Measurements from ENCODE around the gene PCNX3. TPM values are rescaled to one million over a fixed set of nuclear protein-coding genes. Genes with fewer than 3 reads are reported as not detected.

PCNX3 gene
- total RNA-seq, 3 donors from 2014 or later: 42.5 to 53.4 (median 47.5) TPM

GRCh38 chr11:65621460-65621859 lies 5.9 kb downstream of the PCNX3 start:
- DNase-seq (no peak), ATAC-seq (no peak)
- Histone ChIP-seq H3K4me1 (ENCODE audit: low read depth) (peaks cover 12% of the 10 kb centered on the region), H3K4me3 (no peak overlapping the region), H3K9me3 (no peaks in the 10 kb centered on the region), H3K36me3 (ENCODE audit: low read depth) (no peaks in the 10 kb centered on the region)
- intact Hi-C loops (cut with DNase I, micrococcal nuclease): no loop called here
- no peak for TF ChIP-seq CTCF (IDR thresholded peaks at IDR 0.05)

DNA sequence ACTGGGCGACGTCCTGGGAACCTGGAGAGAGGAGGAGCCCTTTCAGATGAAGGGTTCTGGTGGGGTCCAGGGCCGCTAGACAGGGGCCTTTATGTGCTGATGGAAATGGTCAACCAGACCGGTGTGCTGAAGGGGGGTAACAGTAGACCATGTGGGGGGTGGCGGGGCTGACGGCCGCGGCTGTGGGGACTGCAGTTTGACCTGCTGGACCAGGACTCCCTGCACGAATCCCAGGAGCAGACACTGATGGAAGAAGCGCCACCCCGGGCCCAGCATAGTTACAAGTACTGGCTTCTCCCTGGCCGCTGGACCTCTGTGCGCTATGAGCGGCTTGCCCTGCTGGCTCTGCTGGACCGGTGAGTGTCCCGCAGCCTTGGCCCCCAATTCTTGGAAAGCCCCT lies 6.4 kb downstream of the PCNX3 start:
- Histone ChIP-seq H3K9me3 (no peaks in the 10 kb centered on the region), H3K4me3 (no peak overlapping the region), H3K36me3 (ENCODE audit: low read depth) (no peaks in the 10 kb centered on the region), H3K4me1 (ENCODE audit: low read depth) (peaks cover 7% of the 10 kb centered on the region)
- no peak for TF ChIP-seq CTCF (IDR thresholded peaks at IDR 0.05)
- intact Hi-C loops (cut with DNase I, micrococcal nuclease): no loop called here
- ATAC-seq: no peak
- no peak for DNase-seq

DNA sequence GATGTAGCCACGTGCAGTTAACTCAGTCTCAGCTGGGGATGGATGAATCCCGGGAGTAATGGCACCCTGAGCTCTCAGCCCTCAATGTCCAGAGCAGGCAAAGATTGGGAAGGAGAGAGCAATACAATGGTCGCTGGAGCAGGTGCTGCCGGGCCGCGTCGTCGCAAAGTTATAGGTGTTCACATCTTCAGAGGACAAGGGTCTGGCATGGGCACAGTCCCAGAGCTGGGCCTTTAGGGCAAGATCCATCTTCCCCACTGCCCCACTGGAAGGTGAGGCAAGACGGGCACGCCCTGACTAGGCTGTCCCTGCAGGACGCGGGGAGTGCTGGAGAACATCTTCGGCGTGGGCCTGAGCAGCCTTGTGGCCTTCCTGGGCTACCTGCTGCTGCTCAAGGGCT lies 7.6 kb downstream of the PCNX3 start:
- intact Hi-C loops (cut with DNase I, micrococcal nuclease): no loop called here
- DNase-seq: no peak
- no peak for ATAC-seq
- no peak overlapping the region for H3K4me3 ChIP-seq
- no peaks in the 10 kb centered on the region for H3K9me3 ChIP-seq
- TF ChIP-seq CTCF (IDR thresholded peaks at IDR 0.05): no peak
- no peaks in the 10 kb centered on the region for H3K36me3 ChIP-seq (ENCODE audit: low read depth)
- H3K4me1 ChIP-seq (ENCODE audit: low read depth): no peaks in the 10 kb centered on the region

DNA sequence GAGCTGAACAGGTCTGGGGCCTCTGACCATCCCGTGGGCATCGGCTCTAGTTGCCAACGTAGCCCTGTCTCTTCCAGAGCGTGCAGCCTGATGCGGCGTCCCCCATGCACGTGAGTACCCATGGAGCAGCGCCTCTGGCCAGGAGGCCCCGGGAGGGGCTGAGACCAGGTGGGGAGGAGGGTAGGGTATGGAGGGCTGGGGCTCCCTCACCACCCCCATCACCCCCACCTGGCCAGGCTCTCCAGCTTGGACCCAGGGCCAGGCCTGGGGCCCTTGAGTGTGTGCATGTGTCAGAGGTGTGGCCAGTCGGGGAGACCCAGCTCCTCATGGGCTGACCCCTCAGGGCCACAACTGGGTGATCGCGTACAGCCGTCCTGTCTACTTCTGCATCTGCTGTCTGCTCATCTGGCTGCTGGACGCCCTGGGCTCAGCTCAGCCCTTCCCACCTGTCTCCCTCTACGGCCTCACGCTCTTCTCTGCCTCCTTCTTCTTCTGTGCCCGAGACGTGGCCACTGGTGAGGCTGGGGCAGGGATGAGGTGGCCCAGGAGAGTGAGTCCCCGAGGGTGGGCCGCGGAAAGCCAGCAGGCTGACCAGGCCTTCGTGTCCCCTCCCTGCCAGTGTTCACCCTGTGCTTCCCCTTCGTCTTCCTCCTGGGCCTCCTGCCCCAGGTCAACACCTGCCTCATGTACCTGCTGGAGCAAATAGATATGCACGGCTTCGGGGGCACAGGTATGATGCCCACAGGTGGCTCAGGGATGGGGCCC lies 8.5 kb downstream of the PCNX3 start:
- intact Hi-C loops (cut with DNase I, micrococcal nuclease): no loop called here
- no peak for ATAC-seq

GRCh38 chr11:65624931-65625627 lies 9.5 kb downstream of the PCNX3 start:
- DNase-seq: no peak
- ATAC-seq: no peak
- peaks cover 7% of the 10 kb centered on the region for H3K36me3 ChIP-seq (ENCODE audit: low read depth)
- H3K4me1 ChIP-seq (ENCODE audit: low read depth): no peaks in the 10 kb centered on the region
- TF ChIP-seq CTCF (IDR thresholded peaks at IDR 0.05): no peak
- H3K4me3 ChIP-seq: no peak overlapping the region
- H3K9me3 ChIP-seq: no peaks in the 10 kb centered on the region
- intact Hi-C loops (cut with DNase I, micrococcal nuclease): no loop called here

More for the DNA sequence above, 8.5 kb downstream of the PCNX3 start:
- H3K4me3 ChIP-seq: no peak overlapping the region
- DNase-seq: no peak
- TF ChIP-seq CTCF (IDR thresholded peaks at IDR 0.05): no peak
- no peaks in the 10 kb centered on the region for H3K4me1 ChIP-seq (ENCODE audit: low read depth)
- no peaks in the 10 kb centered on the region for H3K9me3 ChIP-seq
- no peaks in the 10 kb centered on the region for H3K36me3 ChIP-seq (ENCODE audit: low read depth)
